Kidney epithelial cell (primary cell): ENCODE measurements around the gene LRBA. TPM values are rescaled to one million over a fixed set of nuclear protein-coding genes. Genes with fewer than 3 reads are reported as not detected.

Source experiments
- DNase-seq: peaks from one replicate; pipeline ENCODE4 v3.0.0-alpha.2; 2010; ENCODE audit warnings: low read depth
- H3K27me3 ChIP-seq: 2 replicates; pipeline ENCODE4 v1.6.0; 2011; ENCODE audit warnings: low read length; ENCODE audit not compliant: control insufficient read depth, insufficient read depth
- H3K36me3 ChIP-seq: 2 replicates; pipeline ENCODE4 v1.5.1; 2011; ENCODE audit warnings: low read length; ENCODE audit not compliant: control insufficient read depth, insufficient read depth
- H3K4me3 ChIP-seq: 2 replicates; pipeline ENCODE4 v1.5.1; 2011; ENCODE audit warnings: low read depth, mild to moderate bottlenecking, control low read depth, low read length
- CTCF ChIP-seq: IDR thresholded peaks from 2 replicates; pipeline ENCODE4 v1.5.1; 2011; ENCODE audit warnings: mild to moderate bottlenecking, moderate library complexity, low read length, control low read depth, inconsistent platforms; ENCODE audit not compliant: insufficient read depth, poor library complexity, severe bottlenecking
- total RNA-seq: library from RNA; depleted of rRNA; stranded (reverse); fragments of >200 nt; gene quantifications from 2 replicates; pipeline ENCODE4 v1.2.3, GENCODE V29; 2015

The LRBA gene
- total RNA-seq, 1 donor from 2014 or later = 85.2 TPM

DNA sequence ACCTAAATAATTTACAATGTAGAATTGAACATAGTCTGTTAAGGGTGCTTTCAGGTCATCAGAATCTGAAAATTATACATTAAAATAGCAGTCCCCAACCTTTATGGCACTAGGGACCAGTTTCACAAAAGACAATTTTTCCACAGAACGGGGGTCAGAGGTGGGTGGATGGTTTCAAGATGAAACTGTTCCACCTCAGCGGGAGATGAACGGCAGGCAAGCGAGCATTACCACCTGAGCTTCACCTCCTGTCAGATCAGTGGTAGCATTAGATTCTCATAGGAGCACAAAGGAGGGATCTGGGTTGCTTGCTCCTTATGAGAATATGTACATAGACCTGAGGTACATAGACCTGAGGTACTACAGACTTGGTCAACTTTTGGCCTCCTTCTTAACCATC, 29.0 kb downstream of the LRBA start:
- TF ChIP-seq CTCF = no peak
- Histone ChIP-seq H3K36me3 (no peaks in the 10 kb centered on the region), H3K27me3 (no peaks in the 10 kb centered on the region), H3K4me3 (no peak overlapping the region)
- no peak for DNase-seq

DNA sequence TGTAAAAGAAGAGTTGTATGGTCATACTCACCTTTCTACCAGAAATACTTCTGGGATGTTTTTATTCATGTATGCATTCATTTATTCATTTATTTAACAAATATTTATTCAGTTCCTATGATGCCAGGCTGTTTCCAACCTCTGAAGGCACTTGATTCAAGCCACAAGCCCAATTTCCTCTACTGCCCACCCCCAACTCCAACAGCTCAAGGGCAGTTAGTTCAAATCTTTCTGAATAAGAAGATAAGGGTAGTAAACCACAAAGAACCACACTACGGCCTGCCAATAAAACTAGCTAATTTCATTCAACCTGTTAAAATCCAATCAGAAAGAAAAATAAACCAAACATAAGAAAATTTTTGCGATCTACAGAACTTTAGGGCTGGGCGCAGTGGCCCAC, 31.2 kb downstream of the LRBA start:
- no peak for TF ChIP-seq CTCF

GRCh38 chr4:150982557-150983233, 32.4 kb downstream of the LRBA start:
- TF ChIP-seq CTCF = no peak

More for the DNA sequence above, 31.2 kb downstream of the LRBA start:
- no peak for DNase-seq
- no peak overlapping the region for H3K4me3 ChIP-seq
- no peaks in the 10 kb centered on the region for H3K27me3 ChIP-seq
- H3K36me3 ChIP-seq = no peaks in the 10 kb centered on the region

GRCh38 chr4:150978738-150979575, 36.1 kb downstream of the LRBA start:
- Histone ChIP-seq H3K27me3 (no peaks in the 10 kb centered on the region), H3K36me3 (no peaks in the 10 kb centered on the region), H3K4me3 (no peak overlapping the region)
- DNase-seq = no peak
- no peak for TF ChIP-seq CTCF

More at GRCh38 chr4:150982557-150983233, 32.4 kb downstream of the LRBA start:
- DNase-seq = no peak
- Histone ChIP-seq H3K27me3 (no peaks in the 10 kb centered on the region), H3K36me3 (no peaks in the 10 kb centered on the region), H3K4me3 (no peak overlapping the region)

DNA sequence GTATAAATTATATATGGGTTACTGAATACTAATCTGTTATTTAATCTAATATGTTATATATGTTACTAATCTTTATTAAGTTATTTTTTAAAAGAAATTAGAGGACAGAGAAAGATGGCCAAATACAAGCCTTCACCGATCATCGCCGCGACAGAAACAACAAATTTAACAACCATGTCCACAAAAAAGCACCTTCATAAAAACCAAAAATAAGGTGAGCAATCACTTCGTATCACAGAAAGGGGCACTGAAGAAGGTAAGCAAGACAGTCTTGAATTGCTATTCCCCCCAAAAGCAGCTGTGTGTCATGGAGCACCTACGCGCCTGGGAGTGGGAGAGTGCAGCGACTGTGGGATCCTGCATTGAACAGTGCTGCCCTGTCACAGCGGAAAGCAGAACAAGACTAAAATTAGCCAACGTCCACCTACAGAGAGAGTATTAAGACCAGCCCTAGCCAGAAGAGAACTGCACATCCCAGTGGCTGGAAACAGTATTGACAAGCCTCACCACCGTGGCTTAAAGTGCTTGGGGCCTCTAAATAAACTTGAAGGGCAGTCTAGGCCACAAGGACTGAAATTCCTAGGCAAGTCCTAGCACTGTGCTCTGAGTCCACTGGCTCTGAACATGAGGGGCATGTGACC, 38.5 kb downstream of the LRBA start:
- TF ChIP-seq CTCF = no peak
- DNase-seq = no peak
- H3K4me3 ChIP-seq = no peak overlapping the region
- no peaks in the 10 kb centered on the region for H3K27me3 ChIP-seq
- H3K36me3 ChIP-seq = no peaks in the 10 kb centered on the region
